ENCODE data around the gene MPI.

- TF ChIP-seq, protein P1, sequence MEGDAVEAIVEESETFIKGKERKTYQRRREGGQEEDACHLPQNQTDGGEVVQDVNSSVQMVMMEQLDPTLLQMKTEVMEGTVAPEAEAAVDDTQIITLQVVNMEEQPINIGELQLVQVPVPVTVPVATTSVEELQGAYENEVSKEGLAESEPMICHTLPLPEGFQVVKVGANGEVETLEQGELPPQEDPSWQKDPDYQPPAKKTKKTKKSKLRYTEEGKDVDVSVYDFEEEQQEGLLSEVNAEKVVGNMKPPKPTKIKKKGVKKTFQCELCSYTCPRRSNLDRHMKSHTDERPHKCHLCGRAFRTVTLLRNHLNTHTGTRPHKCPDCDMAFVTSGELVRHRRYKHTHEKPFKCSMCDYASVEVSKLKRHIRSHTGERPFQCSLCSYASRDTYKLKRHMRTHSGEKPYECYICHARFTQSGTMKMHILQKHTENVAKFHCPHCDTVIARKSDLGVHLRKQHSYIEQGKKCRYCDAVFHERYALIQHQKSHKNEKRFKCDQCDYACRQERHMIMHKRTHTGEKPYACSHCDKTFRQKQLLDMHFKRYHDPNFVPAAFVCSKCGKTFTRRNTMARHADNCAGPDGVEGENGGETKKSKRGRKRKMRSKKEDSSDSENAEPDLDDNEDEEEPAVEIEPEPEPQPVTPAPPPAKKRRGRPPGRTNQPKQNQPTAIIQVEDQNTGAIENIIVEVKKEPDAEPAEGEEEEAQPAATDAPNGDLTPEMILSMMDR (conservative IDR thresholded peaks at IDR 0.05 in 1 of 2, IDR thresholded peaks at IDR 0.05 in 1 of 2; ENCODE audit: low read depth in 1 of 2, low read length in 2 of 2) = no peak
- TF ChIP-seq EZH2 (IDR thresholded peaks at IDR 0.05; ENCODE audit: low read length, missing control alignments) = no peak
These were observed 61.2 kb downstream of the MPI start for GRCh38 chr15:74951006-74951405.
